GM19438 (cell line): ENCODE data around the gene UBE2L5.

Source experiments
- ATAC-seq: cut with Tn5 transposase; IDR thresholded peaks from one replicate; pipeline ENCODE4 v1.9.1; 2021; ENCODE audit warnings: low read depth; ENCODE audit not compliant: unreplicated experiment

Gene UBE2L5

GRCh38 chr13:30403456-30403855 is 18.8 kb upstream of the UBE2L5 start:
- ATAC-seq = no peak

DNA sequence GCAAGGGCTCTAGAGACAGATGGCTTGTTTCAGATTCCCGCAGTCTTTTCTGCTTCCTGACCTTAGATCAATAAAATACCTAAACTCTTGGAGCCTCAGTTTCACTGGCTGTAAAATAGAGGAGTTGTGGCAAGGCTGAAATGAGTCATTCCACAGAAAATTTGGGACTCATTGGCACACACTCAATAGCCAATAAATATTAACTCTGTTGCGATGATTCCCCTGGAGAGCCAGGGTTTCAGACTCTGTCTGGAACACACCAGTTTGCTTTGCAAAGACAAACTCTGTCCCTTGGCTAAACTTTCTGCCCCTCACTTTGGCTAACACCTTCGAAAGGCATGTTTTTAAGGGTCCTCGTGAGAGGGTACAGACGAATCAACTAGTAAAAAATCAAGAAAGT is 18.1 kb upstream of the UBE2L5 start:
- no peak for ATAC-seq

DNA sequence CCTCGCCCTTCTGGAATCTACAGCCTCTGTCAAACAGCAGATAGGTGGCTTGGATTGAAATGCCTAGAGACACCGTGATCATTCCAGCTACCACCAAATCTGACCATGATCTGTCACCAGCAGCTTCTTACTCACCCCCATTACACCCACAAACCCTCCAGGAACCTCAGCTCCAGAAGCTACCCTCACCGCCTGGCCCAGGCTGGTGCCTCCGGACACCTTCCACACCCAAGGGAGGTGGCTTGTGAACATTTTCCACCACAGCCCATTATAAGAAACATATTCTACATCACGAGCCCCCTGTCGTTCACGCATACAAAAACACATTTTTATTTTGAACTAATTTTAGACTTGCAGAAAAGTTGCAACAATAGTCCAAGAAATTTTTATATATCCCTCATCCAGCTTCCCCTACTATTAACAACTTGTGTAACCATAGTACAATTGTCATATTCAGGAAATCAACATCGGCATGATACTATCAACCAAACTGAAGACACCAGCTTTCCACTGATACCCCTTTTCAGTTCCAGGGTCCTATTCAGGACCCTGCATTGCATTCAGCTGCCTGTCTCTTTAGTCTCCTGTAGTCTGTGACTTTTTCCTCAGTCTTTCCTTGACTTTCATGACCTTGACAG is 15.4 kb upstream of the UBE2L5 start:
- ATAC-seq = no peak

- ATAC-seq = peak; percentile 81
Observed at GRCh38 chr13:30408319-30409101, 13.8 kb upstream of the UBE2L5 start.

- ATAC-seq = no peak
Observed at GRCh38 chr13:30409886-30410704, 12.2 kb upstream of the UBE2L5 start.

DNA sequence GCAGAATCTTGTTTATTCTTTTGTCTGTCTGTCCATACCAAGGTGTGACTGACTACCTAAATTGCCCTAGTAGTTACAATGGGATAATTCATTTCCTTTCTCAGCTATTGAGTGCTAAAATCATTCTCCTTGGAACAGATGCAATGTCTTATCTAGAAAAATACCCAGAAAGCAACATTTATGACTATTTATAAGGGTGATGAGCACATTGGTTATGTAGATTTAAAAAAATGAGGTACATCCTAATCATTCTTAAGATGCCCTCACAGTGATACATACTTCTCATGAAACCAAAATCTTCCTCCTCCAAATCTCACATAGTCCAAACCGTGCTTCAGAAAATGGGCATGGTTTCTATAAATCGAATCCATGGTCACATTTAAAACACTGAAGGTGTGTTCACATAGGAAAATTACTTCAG is 11.6 kb upstream of the UBE2L5 start:
- ATAC-seq = no peak

GRCh38 chr13:30412346-30412745 is 9.9 kb upstream of the UBE2L5 start:
- no peak for ATAC-seq

DNA sequence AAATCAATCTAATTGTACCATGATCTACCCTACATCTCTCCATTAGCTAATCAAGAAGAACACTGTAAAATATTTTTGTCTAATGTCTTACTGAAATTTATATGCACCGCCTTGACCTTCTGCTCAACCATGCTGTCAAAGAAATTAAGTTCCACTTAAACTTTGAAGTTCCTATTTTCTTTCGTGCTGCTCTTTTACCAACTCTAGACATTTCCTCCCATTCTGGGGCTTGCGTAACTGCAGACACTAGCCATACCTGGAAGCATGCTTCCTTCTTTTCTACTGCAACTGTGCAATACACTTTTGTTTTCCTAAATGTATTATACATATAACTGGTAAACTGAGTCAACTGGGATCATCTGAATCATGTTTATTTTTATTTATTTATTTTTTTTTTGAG is 8.5 kb upstream of the UBE2L5 start:
- ATAC-seq = no peak

- peak; percentile 74 for ATAC-seq
Observed at GRCh38 chr13:30415430-30416030, 6.8 kb upstream of the UBE2L5 start.

DNA sequence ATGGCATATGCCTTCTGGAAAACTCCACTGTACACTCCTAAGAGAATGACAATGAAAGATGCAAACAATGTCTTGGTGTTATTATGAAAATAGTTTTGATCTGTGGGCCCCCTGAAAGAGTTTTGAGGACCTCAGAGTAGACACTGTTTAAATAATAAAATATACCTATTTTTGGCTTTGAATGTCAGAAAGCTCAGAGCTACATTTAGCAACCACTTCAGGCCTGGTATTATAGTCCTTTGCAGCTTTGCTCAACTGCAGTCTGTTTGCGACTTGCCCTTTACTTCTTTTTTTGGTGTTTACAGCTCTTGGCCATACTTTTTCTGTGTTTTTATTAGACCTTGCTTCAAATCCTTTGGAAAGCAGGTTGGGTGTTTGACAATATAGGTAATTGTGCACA is 5.8 kb upstream of the UBE2L5 start:
- no peak for ATAC-seq

- no peak for ATAC-seq
Observed at GRCh38 chr13:30418075-30418716, 4.1 kb upstream of the UBE2L5 start.

- ATAC-seq = no peak
Observed at GRCh38 chr13:30418717-30419459, 3.4 kb upstream of the UBE2L5 start.

DNA sequence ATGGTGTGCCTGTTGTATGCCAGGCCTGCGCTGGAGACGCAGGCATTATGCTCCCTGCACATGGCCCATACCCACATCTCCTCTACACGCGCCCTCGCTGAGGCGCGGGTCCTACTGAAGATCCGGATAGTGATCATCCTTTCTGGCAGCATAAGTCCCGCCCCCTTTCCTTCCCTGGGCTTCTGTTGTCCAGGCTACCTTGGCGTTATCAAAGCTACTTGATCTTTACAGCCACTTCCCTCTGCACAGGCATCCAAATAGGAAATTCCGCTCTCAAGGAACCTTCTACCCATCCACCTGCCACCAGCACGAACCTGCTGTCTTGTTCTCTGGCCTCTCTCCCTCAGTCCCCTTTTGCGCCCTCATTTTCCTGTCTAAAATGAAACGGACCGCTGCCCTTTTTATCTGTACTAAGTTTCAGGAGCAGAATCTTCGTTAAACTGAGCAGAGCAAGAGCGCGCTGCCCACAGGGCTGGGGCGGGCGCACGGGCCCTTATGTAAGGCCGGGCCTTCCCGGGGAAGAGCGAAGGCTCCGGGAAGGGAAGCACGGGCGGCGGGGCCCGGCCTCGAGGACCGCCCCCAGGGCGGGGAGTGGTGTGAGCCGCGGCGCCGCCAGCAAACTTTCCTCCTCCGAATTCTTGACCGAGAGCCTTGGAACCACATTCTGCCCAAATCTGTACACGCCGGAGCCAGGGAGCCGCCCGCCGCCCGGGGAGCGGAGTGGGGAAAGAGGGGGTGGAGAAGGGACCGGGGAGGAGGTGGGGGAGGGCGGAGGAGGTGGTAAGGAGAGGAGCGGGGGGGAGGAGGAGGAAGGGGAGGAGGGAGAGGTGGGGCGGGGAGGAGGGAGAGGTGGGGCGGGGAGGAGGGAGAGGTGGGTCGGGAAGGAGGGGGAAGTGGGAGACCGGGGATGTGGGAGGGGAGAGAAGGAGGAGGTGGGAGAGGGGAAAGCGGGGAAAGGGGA is 920 bp upstream of the UBE2L5 start:
- ATAC-seq = no peak

GRCh38 chr13:30423891-30424290 is 1.6 kb downstream of the UBE2L5 start:
- ATAC-seq = no peak

GRCh38 chr13:30429235-30429634 is 6.9 kb downstream of the UBE2L5 start:
- no peak for ATAC-seq

GRCh38 chr13:30429721-30430694 is 7.7 kb downstream of the UBE2L5 start:
- ATAC-seq = peak; percentile 48

- no peak for ATAC-seq
Observed at GRCh38 chr13:30431269-30431940, 9.1 kb downstream of the UBE2L5 start.
